ENCODE results near the gene ZNF584. TPM values are rescaled to one million over a fixed set of nuclear protein-coding genes. Genes with fewer than 3 reads are reported as not detected.
"Not testable (repeated sequence)": the region's sequence is repeated elsewhere in the genome, so short reads cannot be mapped to it uniquely, and the experiment has no call there.

The ZNF584 gene
- polyA plus RNA-seq, 4 donors, result 1.8 to 7.6 (median 6.0) TPM

- H3K4me1 ChIP-seq (ENCODE audit: control insufficient read depth in 3 of 3, insufficient read depth in 2 of 3, low read depth in 1 of 3, low read length in 2 of 3), result peaks cover 0 to 18% (median 4%) of the 10 kb centered on the region in 3 donors
- H3K27me3 ChIP-seq (ENCODE audit: control insufficient read depth in 3 of 3, insufficient read depth in 3 of 3, low read length in 3 of 3), result peaks cover 9 to 30% (median 12%) of the 10 kb centered on the region in 3 donors
- 63 to 79% (median 72%) methylated on average over 4 of the region's 4 CpGs for WGBS, 3 donors
- DNase-seq (no peak), FAIRE-seq (no peak)
- no peaks in the 10 kb centered on the region for H3K9me3 ChIP-seq (ENCODE audit: control insufficient read depth in 2 of 2, insufficient read depth in 1 of 2, low read depth in 1 of 2, low read length in 1 of 2)
- H3K27ac ChIP-seq (ENCODE audit: low read depth in 1 of 3, low read length in 2 of 3), result no peak overlapping the region
- peaks cover 4 to 22% (median 9%) of the 10 kb centered on the region in 3 donors for H3K36me3 ChIP-seq (ENCODE audit: control insufficient read depth in 3 of 3, insufficient read depth in 2 of 3, low read depth in 1 of 3, low read length in 3 of 3)
- no peak overlapping the region for H3K4me3 ChIP-seq (ENCODE audit: low read depth in 1 of 3, low read length in 3 of 3)
These were observed 10.4 kb upstream of the ZNF584 start for GRCh38 chr19:58398087-58398486.

- FAIRE-seq (no peak), DNase-seq (no peak)
- Histone ChIP-seq H3K4me1 (ENCODE audit: control insufficient read depth in 3 of 3, insufficient read depth in 2 of 3, low read depth in 1 of 3, low read length in 2 of 3) (peaks cover 0 to 22% (median 4%) of the 10 kb centered on the region in 3 donors), H3K27me3 (ENCODE audit: control insufficient read depth in 3 of 3, insufficient read depth in 3 of 3, low read length in 3 of 3) (peaks cover 9 to 30% (median 12%) of the 10 kb centered on the region in 3 donors), H3K36me3 (ENCODE audit: control insufficient read depth in 3 of 3, insufficient read depth in 2 of 3, low read depth in 1 of 3, low read length in 3 of 3) (peaks cover 0 to 17% (median 9%) of the 10 kb centered on the region in 3 donors), H3K27ac (ENCODE audit: low read depth in 1 of 3, low read length in 2 of 3) (no peak overlapping the region), H3K9me3 (ENCODE audit: control insufficient read depth in 2 of 2, insufficient read depth in 1 of 2, low read depth in 1 of 2, low read length in 1 of 2) (no peaks in the 10 kb centered on the region), H3K4me3 (ENCODE audit: low read depth in 1 of 3, low read length in 3 of 3) (no peak overlapping the region)
- WGBS, 3 donors, result 91 to 93% (median 92%) methylated on average over 6 of the region's 6 CpGs
These were observed 9.9 kb upstream of the ZNF584 start for GRCh38 chr19:58398545-58398944.

DNA sequence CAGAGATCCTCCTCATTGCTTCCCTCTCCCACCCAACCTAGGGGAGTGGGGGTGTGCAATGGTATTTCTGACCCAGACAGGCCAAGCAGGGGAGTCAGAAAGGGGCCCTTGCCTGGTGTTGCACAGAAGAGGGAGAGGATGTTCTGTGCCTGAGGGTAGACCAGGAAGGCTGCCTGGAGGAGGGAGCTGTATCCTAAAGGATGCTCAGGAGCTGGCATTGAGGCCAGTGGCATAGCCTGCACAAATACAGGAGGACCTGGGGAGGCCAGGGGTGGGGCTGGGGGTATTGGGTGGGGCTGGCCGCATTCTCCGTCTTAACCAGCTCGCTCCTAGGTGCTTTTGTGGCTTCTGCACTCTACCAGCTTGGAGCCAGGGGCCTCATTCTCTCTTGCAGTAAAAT, 8.5 kb upstream of the ZNF584 start:
- peaks cover 0 to 27% (median 4%) of the 10 kb centered on the region in 3 donors for H3K4me1 ChIP-seq (ENCODE audit: control insufficient read depth in 3 of 3, insufficient read depth in 2 of 3, low read depth in 1 of 3, low read length in 2 of 3)
- peaks cover 9 to 28% (median 12%) of the 10 kb centered on the region in 3 donors for H3K27me3 ChIP-seq (ENCODE audit: control insufficient read depth in 3 of 3, insufficient read depth in 3 of 3, low read length in 3 of 3)
- H3K27ac ChIP-seq (ENCODE audit: low read depth in 1 of 3, low read length in 2 of 3), result no peak overlapping the region
- DNase-seq (no peak), FAIRE-seq (no peak)
- 96 to 97% (median 96%) methylated on average over 3 of the region's 3 CpGs for WGBS, 3 donors
- peaks cover 0 to 6% (median under 1%) of the 10 kb centered on the region in 3 donors for H3K36me3 ChIP-seq (ENCODE audit: control insufficient read depth in 3 of 3, insufficient read depth in 2 of 3, low read depth in 1 of 3, low read length in 3 of 3)
- H3K4me3 ChIP-seq (ENCODE audit: low read depth in 1 of 3, low read length in 3 of 3), result no peak overlapping the region
- no peaks in the 10 kb centered on the region for H3K9me3 ChIP-seq (ENCODE audit: control insufficient read depth in 2 of 2, insufficient read depth in 1 of 2, low read depth in 1 of 2, low read length in 1 of 2)

DNA sequence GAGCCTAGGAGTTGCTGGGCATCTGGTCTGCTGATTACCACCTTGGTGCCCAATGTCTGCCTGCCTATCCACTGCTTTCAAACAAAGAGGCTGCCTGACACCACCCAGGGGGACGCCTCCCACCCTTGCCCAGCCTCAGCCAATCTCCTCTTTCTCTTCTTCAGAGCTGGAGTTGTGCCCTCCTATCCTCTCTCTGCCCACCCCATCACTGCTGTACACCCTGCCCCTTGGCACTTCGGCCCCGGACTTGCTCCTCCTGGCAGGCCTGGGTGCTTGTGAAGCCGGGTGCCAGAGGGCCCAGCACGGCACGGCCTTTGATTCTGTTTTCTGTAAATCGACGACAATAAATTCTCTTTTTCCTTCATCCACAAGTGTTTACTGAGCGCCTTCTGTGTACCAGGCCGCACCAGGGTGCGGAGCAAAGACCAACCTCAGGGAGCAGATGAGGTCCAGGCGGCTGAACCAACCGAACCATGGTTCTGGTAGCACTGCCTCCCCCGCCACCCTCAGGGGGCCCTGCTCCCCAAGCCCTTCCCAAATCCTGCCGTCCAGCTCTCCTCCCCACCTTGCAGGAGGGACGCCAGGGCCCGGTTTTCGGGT, 8.0 kb upstream of the ZNF584 start:
- 56 to 65% (median 56%) methylated on average over 18 of the region's 18 CpGs for WGBS, 3 donors
- DNase-seq (no peak), FAIRE-seq (no peak)
- Histone ChIP-seq H3K4me1 (ENCODE audit: control insufficient read depth in 3 of 3, insufficient read depth in 2 of 3, low read depth in 1 of 3, low read length in 2 of 3) (peaks cover 0 to 27% (median 4%) of the 10 kb centered on the region in 3 donors), H3K9me3 (ENCODE audit: control insufficient read depth in 2 of 2, insufficient read depth in 1 of 2, low read depth in 1 of 2, low read length in 1 of 2) (no peaks in the 10 kb centered on the region), H3K36me3 (ENCODE audit: control insufficient read depth in 3 of 3, insufficient read depth in 2 of 3, low read depth in 1 of 3, low read length in 3 of 3) (peaks cover 0 to under 1% (median 0%) of the 10 kb centered on the region in 3 donors), H3K27ac (ENCODE audit: low read depth in 1 of 3, low read length in 2 of 3) (no peak overlapping the region), H3K4me3 (ENCODE audit: low read depth in 1 of 3, low read length in 3 of 3) (peak overlapping the region in 2 of 3 donors; percentile 46 to 54), H3K27me3 (ENCODE audit: control insufficient read depth in 3 of 3, insufficient read depth in 3 of 3, low read length in 3 of 3) (peaks cover 9 to 25% (median 12%) of the 10 kb centered on the region in 3 donors)

DNA sequence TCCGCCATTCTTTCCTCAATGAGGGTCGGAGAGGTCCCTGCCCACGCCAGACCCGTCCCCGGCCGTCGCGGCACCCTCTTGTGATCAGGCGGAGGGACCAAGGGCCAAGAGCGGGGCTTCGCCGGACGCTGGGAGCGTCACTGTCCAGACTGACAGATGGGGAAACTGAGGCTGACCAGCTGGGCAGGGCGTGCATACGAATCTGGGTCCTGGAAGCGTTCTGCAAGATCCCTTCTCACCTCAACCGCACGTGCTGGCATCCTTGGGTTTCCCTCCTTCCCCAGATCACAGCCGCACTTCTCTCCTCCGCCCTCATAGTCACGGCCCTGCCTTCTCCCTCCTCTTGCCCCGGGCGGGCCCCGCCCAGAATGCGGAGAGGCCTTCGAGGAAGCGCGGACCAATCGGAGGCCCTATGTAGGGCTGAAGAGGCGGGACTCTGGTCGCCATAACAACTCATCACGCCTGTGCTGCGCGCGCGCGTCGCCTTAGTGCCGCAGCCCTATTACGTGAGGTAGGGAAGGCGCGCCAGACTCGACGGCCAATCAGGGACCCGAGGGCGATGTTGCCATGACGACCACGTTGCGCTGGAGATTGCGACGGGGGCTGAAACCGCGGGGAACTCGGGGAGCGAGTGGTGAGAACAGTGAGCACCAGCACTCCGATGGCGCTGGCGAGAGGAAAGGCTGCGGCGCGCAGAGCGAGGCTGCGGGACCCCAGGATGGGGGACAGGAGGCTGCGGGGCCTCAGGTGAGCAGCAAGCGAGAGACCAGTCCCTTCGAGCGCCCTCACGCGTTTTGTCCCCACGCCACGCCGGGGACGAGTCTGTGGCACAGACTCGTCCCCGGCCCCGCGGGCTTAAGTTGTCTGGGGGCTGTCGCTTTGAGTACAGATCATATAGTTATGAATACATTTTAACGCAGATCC, 7.3 kb upstream of the ZNF584 start:
- 2 to 4% (median 3%) methylated on average over 76 to 80 of the region's 80 CpGs for WGBS, 3 donors
- Histone ChIP-seq H3K27me3 (ENCODE audit: control insufficient read depth in 3 of 3, insufficient read depth in 3 of 3, low read length in 3 of 3) (peaks cover 7 to 17% (median 9%) of the 10 kb centered on the region in 3 donors), H3K27ac (ENCODE audit: low read depth in 1 of 3, low read length in 2 of 3) (peak overlapping the region in 2 of 3 donors; percentile 61 to 85), H3K4me1 (ENCODE audit: control insufficient read depth in 3 of 3, insufficient read depth in 2 of 3, low read depth in 1 of 3, low read length in 2 of 3) (peaks cover 0 to 23% (median 4%) of the 10 kb centered on the region in 3 donors), H3K9me3 (ENCODE audit: control insufficient read depth in 2 of 2, insufficient read depth in 1 of 2, low read depth in 1 of 2, low read length in 1 of 2) (no peaks in the 10 kb centered on the region), H3K4me3 (ENCODE audit: low read depth in 1 of 3, low read length in 3 of 3) (peak overlapping the region in 2 of 3 donors; percentile 56 to 70), H3K36me3 (ENCODE audit: control insufficient read depth in 3 of 3, insufficient read depth in 2 of 3, low read depth in 1 of 3, low read length in 3 of 3) (no peaks in the 10 kb centered on the region)
- DNase-seq, result peak; percentile 99 to 100
- FAIRE-seq, result no peak

DNA sequence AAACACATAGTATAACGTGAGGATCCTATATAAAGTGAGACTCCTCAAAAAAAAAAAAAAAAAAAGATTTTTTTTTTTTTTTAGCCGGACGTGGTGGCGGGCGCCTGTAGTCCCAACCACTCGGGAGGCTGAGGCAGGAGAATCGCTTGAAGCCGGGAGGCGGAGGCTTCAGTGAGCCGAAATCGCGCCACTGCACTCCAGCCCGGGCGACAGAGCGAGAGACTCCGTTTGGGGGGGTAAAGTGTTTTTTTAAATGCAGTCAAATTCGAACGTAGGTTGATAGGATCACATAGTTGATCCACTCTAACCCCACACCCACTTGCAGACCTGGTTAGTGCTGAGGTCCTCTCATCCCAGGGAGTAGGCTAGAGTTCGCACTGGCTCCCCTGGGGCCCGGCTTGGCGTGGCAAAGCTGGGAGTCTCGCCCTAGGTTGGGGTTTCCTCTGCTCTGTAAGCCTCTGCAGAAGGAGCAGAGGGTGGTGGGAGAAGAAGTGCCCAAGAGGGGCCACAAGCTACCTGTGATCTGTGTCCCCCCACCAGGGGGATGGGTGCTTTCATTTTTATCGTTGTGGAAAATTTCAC, 6.5 kb upstream of the ZNF584 start:
- peak overlapping the region in 1 of 3 donors; percentile 85 for H3K27ac ChIP-seq (ENCODE audit: low read depth in 1 of 3, low read length in 2 of 3)
- H3K9me3 ChIP-seq (ENCODE audit: control insufficient read depth in 2 of 2, insufficient read depth in 1 of 2, low read depth in 1 of 2, low read length in 1 of 2), result no peaks in the 10 kb centered on the region
- H3K36me3 ChIP-seq (ENCODE audit: control insufficient read depth in 3 of 3, insufficient read depth in 2 of 3, low read depth in 1 of 3, low read length in 3 of 3), result no peaks in the 10 kb centered on the region
- H3K27me3 ChIP-seq (ENCODE audit: control insufficient read depth in 3 of 3, insufficient read depth in 3 of 3, low read length in 3 of 3), result peaks cover 4 to 15% (median 7%) of the 10 kb centered on the region in 3 donors
- peaks cover 0 to 23% (median 4%) of the 10 kb centered on the region in 3 donors for H3K4me1 ChIP-seq (ENCODE audit: control insufficient read depth in 3 of 3, insufficient read depth in 2 of 3, low read depth in 1 of 3, low read length in 2 of 3)
- DNase-seq (peak in 1 of 2 donors; percentile 35), FAIRE-seq (no peak)
- WGBS, 3 donors, result 19 to 27% (median 25%) methylated on average over 21 to 23 of the region's 23 CpGs
- H3K4me3 ChIP-seq (ENCODE audit: low read depth in 1 of 3, low read length in 3 of 3), result peak overlapping the region in 2 of 3 donors; percentile 56 to 70

GRCh38 chr19:58403920-58404478, 4.5 kb upstream of the ZNF584 start:
- H3K4me1 ChIP-seq (ENCODE audit: control insufficient read depth in 3 of 3, insufficient read depth in 2 of 3, low read depth in 1 of 3, low read length in 2 of 3), result peaks cover 0 to 30% (median 7%) of the 10 kb centered on the region in 3 donors
- peak; percentile 69 to 80 for DNase-seq
- H3K36me3 ChIP-seq (ENCODE audit: control insufficient read depth in 3 of 3, insufficient read depth in 2 of 3, low read depth in 1 of 3, low read length in 3 of 3); H3K4me3 ChIP-seq (ENCODE audit: low read depth in 1 of 3, low read length in 3 of 3); H3K9me3 ChIP-seq (ENCODE audit: control insufficient read depth in 2 of 2, insufficient read depth in 1 of 2, low read depth in 1 of 2, low read length in 1 of 2); FAIRE-seq; H3K27me3 ChIP-seq (ENCODE audit: control insufficient read depth in 3 of 3, insufficient read depth in 3 of 3, low read length in 3 of 3): not testable (repeated sequence)
- 40 to 53% (median 48%) methylated on average over 5 of the region's 5 CpGs for WGBS, 3 donors
- H3K27ac ChIP-seq (ENCODE audit: low read depth in 1 of 3, low read length in 2 of 3), result peak overlapping the region; percentile 35 to 69 (median 56)

All from small intestine (tissue), 7 donors.